ENCODE data around the gene RAP2C. TPM values are rescaled to one million over a fixed set of nuclear protein-coding genes. Genes with fewer than 3 reads are reported as not detected.

The RAP2C gene
- total RNA-seq: 48.8 and 57.3 TPM in 2 replicates
- long read RNA-seq, partial matches to known transcripts: 61 of 77 reads
- long read RNA-seq, other reads (novel, unspliced or antisense): 15 of 77 reads

DNA sequence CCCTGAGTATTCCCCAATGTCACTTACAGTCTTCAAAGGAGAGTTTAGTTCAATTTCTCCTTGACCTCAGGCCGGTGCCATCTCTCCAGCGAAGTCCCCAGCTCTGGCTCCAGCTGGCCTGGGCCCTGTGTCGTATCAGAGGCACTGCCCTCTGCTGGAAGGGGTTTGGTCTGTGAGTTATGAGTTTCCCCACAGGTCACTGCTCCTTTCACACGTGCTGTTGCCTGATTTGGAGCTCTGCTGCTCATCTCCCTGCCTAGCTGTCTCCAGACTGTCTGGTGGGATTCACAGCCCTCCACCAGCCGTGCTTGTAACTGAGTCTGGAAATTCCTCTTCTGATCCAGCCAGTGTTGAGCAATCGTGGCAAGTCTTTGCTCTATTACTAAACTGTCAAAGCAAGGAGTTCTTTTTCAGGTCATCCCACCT, at the start of gene RAP2C:
Gene RAP2C (minus strand): TSS at position 105 of the 426 bp plus-strand sequence. CDS start 2,179 bp downstream, outside the sequence.
- H3K27me3 Mint-ChIP-seq: no peaks in the 10 kb centered on the region
- TF ChIP-seq, protein P1, sequence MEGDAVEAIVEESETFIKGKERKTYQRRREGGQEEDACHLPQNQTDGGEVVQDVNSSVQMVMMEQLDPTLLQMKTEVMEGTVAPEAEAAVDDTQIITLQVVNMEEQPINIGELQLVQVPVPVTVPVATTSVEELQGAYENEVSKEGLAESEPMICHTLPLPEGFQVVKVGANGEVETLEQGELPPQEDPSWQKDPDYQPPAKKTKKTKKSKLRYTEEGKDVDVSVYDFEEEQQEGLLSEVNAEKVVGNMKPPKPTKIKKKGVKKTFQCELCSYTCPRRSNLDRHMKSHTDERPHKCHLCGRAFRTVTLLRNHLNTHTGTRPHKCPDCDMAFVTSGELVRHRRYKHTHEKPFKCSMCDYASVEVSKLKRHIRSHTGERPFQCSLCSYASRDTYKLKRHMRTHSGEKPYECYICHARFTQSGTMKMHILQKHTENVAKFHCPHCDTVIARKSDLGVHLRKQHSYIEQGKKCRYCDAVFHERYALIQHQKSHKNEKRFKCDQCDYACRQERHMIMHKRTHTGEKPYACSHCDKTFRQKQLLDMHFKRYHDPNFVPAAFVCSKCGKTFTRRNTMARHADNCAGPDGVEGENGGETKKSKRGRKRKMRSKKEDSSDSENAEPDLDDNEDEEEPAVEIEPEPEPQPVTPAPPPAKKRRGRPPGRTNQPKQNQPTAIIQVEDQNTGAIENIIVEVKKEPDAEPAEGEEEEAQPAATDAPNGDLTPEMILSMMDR (IDR thresholded peaks at IDR 0.05; ENCODE audit: unreplicated experiment): peak; percentile 80
- H3K36me3 Mint-ChIP-seq (ENCODE audit: insufficient read depth): peaks cover 4% of the 10 kb centered on the region
- peak within 1 kb of the TSS; percentile 94 for H3K27ac Mint-ChIP-seq
- peaks cover 34% of the 10 kb centered on the region for H3K4me1 Mint-ChIP-seq (ENCODE audit: low read depth)
- peak within 1 kb of the TSS; percentile 96 for H3K4me3 Mint-ChIP-seq (ENCODE audit: low read depth)
- DNase-seq (ENCODE audit: low spot score, unreplicated experiment): peak; percentile 65
- H3K9me3 Mint-ChIP-seq (ENCODE audit: low read depth): no peaks in the 10 kb centered on the region

- no peak overlapping the region for H3K4me3 Mint-ChIP-seq (ENCODE audit: low read depth)
- no peaks in the 10 kb centered on the region for H3K36me3 Mint-ChIP-seq (ENCODE audit: insufficient read depth)
- peaks cover 3% of the 10 kb centered on the region for H3K4me1 Mint-ChIP-seq (ENCODE audit: low read depth)
Observed at GRCh38 chrX:132267392-132267791, 48.1 kb upstream of the RAP2C start.

GRCh38 chrX:132266583-132267355, 47.5 kb upstream of the RAP2C start:
- H3K27me3 Mint-ChIP-seq: no peaks in the 10 kb centered on the region
- no peaks in the 10 kb centered on the region for H3K36me3 Mint-ChIP-seq (ENCODE audit: insufficient read depth)
- TF ChIP-seq, protein P1 (IDR thresholded peaks at IDR 0.05; ENCODE audit: unreplicated experiment): no peak
- no peak for DNase-seq (ENCODE audit: low spot score, unreplicated experiment)
- peaks cover 3% of the 10 kb centered on the region for H3K4me1 Mint-ChIP-seq (ENCODE audit: low read depth)
- no peaks in the 10 kb centered on the region for H3K9me3 Mint-ChIP-seq (ENCODE audit: low read depth)
- no peak overlapping the region for H3K4me3 Mint-ChIP-seq (ENCODE audit: low read depth)
- H3K27ac Mint-ChIP-seq: no peak overlapping the region

More at GRCh38 chrX:132267392-132267791, 48.1 kb upstream of the RAP2C start:
- Mint-ChIP-seq H3K9me3 (ENCODE audit: low read depth) (no peaks in the 10 kb centered on the region), H3K27ac (no peak overlapping the region), H3K27me3 (no peaks in the 10 kb centered on the region)
- TF ChIP-seq, protein P1 (IDR thresholded peaks at IDR 0.05; ENCODE audit: unreplicated experiment): no peak
- DNase-seq (ENCODE audit: low spot score, unreplicated experiment): no peak

GRCh38 chrX:132263127-132263526, 43.9 kb upstream of the RAP2C start:
- H3K9me3 Mint-ChIP-seq (ENCODE audit: low read depth): peaks cover 3% of the 10 kb centered on the region

DNA sequence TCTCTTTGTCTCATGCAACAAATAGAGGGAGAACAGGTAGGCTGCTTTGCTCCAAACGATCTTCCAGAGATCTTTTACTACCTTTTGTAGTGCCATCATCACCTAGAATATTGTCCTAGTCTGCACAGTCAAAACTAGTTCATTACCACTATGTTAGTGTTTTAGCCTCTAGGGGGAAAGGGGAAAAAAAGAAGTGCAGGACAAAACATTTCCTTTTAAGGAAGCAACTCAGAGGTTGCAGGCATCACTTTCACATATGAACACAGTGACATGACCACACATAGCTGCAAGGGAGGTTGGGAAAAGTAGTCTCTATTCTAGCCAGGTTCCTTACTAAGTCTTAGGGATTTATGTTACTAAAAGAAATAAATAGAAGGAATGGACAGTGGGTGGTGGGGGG, 39.3 kb upstream of the RAP2C start:
- H3K27me3 Mint-ChIP-seq: no peaks in the 10 kb centered on the region
- H3K4me3 Mint-ChIP-seq (ENCODE audit: low read depth): no peak overlapping the region
- no peak overlapping the region for H3K27ac Mint-ChIP-seq
- TF ChIP-seq, protein P1 (IDR thresholded peaks at IDR 0.05; ENCODE audit: unreplicated experiment): no peak
- peaks cover 3% of the 10 kb centered on the region for H3K9me3 Mint-ChIP-seq (ENCODE audit: low read depth)
- no peaks in the 10 kb centered on the region for H3K4me1 Mint-ChIP-seq (ENCODE audit: low read depth)
- H3K36me3 Mint-ChIP-seq (ENCODE audit: insufficient read depth): peaks cover 1% of the 10 kb centered on the region
- DNase-seq (ENCODE audit: low spot score, unreplicated experiment): no peak

More at GRCh38 chrX:132263127-132263526, 43.9 kb upstream of the RAP2C start:
- Mint-ChIP-seq H3K4me1 (ENCODE audit: low read depth) (no peaks in the 10 kb centered on the region), H3K4me3 (ENCODE audit: low read depth) (no peak overlapping the region), H3K27me3 (no peaks in the 10 kb centered on the region), H3K36me3 (ENCODE audit: insufficient read depth) (peaks cover 1% of the 10 kb centered on the region), H3K27ac (no peak overlapping the region)
- TF ChIP-seq, protein P1 (IDR thresholded peaks at IDR 0.05; ENCODE audit: unreplicated experiment): no peak
- no peak for DNase-seq (ENCODE audit: low spot score, unreplicated experiment)
